Effector CD8-positive, alpha-beta T cell (primary cell): ENCODE results near the gene CBFA2T3.

ENCODE experiments used
- DNase-seq: peaks from one replicate; lab custom pipeline; 2025; lab: John Stamatoyannopoulos, UW

The CBFA2T3 gene

DNA sequence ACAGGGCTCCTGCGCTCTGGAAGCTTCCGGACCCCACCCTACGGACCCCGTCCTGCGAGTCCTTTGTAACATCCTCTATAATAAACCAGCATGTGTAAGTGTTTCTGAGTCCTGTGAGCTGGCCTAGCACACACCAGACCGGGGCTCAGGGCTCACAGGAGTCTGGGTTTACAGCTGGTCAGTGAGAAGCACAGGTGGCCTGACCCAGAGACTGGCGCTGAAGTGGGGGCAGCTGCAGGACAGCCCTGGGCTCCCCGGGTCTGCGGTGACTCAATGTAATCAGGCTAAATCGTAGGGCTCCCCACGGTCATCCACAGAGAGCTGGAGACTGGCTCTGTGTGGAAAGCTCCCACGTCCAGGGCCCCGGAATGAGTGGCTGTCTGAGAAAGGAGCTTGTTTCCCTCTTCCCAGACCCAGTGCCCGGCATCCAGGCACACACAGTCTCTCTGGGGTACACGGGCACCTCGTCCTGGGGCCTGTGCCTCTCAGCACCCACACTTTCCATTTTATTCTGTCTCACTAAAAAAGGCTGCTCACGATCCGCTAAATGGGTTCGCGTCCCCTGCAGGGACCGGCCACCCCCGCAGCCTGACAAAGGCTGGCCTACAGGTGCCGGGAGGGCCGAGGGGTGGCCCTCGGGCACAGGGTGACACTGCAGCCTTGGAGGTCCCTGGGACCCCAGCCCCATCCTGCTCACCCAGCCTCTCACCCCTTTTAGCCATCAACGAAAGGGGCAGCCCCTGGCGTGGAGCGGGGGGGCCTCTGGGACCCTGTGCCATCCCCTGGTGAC lies 18.9 kb upstream of the CBFA2T3 start:
- DNase-seq = no peak

DNA sequence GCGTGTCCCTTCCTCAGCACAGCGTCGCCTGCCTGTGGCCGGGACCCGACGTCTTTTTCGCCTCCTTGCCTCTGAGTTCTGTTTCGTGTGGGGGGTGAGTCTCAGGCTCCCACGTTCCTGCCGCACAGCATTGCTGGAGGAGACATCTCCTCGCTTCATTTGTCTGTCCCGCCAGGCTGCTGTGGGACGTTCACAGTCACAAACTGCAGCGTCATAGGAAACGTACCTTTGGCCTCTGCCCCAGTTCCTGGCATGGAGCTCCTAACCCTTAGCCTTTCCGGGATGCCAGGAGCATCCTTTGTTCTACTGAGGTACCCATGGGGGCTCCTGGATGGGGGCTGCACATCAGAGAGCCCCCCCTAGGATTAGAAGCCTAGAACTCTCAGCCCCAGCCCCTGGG lies 18.2 kb upstream of the CBFA2T3 start:
- DNase-seq = no peak

GRCh38 chr16:88994695-88995094 lies 17.7 kb upstream of the CBFA2T3 start:
- no peak for DNase-seq

- DNase-seq = no peak
These were observed 17.1 kb upstream of the CBFA2T3 start for GRCh38 chr16:88993946-88994600.

GRCh38 chr16:88993166-88993761 lies 16.3 kb upstream of the CBFA2T3 start:
- DNase-seq = no peak

DNA sequence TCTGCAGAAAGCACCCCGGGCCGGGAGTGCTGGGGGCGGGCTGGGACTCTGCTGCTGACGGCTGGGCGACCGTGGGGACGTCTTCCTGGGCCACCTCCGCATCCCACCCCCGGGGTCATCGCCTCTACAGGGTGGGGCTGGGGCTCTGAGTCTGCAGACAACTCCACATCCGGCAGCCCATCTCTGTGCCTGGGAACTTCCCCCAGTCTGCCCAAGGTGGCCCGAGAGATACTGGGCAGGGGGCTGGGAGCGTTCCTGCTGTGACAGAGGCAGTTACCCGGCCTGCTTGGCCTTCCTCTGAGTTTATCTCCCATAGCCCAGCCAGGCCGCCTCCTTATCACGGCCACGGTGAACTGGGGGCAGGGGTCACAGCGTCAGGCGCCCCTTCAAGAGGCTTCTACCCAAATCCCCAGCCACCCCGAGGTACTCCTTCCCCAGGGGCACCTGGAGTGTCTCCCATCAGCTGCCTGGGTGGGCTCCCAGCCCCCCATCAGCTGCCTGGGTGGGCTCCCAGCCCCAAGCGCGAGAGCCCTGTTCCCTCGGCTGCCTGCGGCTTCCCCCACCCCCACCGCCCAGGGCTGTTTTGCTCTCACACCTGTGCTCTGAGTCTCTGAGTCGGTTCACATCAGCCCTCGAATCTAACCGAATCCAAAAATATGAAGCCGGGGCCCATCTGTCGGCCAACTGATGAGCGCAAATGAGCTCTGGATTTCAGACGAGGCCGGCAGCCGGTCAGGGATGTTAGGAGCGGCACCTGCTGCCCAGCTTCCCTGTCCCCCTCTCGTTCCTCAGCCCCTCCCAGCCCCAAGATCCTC lies 15.6 kb upstream of the CBFA2T3 start:
- DNase-seq = no peak

GRCh38 chr16:88991813-88992350 lies 14.9 kb upstream of the CBFA2T3 start:
- no peak for DNase-seq

- DNase-seq = no peak
These were observed 13.0 kb upstream of the CBFA2T3 start for GRCh38 chr16:88989852-88990547.

- DNase-seq = no peak
These were observed 12.2 kb upstream of the CBFA2T3 start for GRCh38 chr16:88988980-88989811.

DNA sequence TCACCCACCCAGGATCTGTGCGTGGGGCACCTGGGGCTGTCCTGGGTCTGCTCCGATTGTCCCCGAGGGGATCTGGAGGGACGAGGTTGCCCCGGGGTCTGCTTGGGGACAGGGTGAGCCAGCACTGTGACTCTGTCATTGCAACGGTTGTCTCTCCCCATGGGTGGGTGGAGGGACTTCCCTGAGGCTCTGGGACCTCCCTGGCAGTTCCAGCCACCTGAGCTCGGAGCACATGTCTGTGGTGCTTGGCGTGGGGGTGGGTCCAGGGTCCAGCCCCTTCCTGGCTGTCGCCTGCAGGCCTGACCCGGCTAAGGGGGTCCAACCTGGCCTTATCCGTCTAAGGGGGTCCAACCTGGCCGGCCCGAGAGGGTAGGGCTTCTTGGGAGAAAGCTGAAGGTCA lies 8.5 kb upstream of the CBFA2T3 start:
- no peak for DNase-seq

- DNase-seq = no peak
These were observed 7.0 kb upstream of the CBFA2T3 start for GRCh38 chr16:88983771-88984687.

DNA sequence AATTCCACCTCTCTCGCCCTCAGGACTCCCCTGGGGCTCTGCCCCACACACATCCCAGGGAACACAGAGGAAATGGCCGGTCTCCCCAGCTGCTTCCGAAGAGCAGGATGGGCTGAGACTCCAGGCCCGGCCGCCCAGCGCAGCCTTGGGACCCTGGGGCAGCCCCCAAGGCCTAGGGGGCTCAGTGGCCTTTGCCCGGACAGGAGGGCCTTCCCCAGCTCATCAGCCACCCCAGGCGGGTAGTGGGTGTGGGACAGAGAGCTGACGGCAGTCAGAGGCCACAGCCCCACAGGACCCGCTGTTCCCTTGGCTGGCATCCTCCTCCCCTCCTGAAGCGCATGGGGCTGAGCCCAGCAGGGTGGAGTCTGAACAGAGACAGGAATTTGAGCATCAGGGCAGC lies 6.2 kb upstream of the CBFA2T3 start:
- DNase-seq = no peak

DNA sequence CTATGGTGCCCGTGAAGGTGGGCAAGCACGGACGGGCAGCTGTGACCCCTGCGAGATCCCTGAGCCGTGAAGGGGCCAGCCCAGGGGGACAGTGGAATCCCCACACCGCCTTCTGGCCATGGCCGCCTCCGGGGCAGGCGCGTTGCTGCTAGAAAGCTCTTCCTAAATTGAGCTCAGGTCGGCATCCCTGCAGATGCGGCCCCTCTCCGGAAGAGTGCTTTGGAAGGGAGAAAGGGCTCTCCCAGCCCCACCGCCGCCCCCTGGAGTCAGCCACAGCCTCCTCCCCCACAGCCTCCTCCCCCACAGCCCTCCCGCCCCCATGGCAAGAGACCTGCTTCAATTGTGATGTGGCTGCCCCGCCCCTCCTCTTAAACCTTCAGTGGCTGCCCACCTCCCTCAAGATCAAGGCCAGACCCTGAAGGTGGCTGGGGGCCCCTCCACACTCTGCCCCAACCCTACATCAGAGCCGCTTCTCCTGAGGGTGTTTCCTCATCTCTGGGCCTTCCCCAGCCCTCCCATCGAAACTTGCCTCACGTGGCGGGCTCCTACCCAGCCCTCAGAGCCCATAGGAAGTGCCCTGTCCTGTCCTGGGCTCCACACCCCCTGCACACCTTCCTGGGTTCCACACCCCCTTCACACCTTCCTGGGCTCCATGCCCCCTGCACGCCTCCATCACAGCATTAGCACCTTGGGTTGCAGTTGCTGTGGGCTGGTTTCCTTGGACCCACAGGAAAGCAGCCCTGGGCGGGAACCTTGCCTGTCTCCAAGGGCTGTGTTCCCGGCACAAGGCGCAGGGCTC lies 5.5 kb upstream of the CBFA2T3 start:
- DNase-seq = no peak

DNA sequence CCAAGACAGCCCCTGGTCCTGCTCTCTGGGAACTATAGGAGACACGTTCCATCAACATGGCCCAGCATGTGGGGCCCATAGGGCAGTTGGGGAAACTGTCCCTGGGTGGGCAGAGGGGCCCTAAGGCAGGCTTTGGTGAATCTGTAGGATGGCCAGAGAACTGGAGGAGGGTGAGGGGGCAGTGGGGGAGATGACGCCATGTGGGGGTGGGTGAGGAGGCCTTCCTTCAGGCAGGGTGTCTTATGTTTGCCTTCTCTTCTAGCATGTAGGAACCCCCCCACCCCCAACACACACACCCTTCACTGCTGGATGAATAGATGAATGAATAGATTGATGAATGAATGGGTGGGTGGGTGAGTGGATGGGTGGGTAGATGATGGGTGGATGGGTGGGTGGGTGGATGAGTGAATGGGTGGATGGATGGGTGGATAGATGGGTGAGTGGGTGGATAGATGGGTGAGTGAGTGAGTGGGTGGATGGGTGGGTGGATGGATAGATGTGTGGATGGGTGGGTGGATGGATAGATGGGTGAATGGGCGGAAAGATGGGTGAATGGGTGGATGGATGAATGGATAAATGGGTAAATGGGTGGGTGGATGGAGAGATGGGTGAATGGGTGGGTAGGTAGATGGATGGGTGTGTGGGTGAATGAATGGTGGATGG lies 2.5 kb upstream of the CBFA2T3 start:
- DNase-seq = no peak

GRCh38 chr16:88978608-88979346 lies 1.8 kb upstream of the CBFA2T3 start:
- no peak for DNase-seq

- no peak for DNase-seq
These were observed 1.0 kb upstream of the CBFA2T3 start for GRCh38 chr16:88977812-88978607.
